Head of caudate nucleus (tissue), 42 donors: ENCODE measurements around the gene XYLT1.

Experiments used
- DNase-seq, 42 donors: peaks; one replicate each; pipeline versions ENCODE4 v3.0.0 to v3.0.0-alpha.2; 2020 to 2021; ENCODE audit warnings: mixed read lengths in 7 of 42
- intact Hi-C: fragments of 100-400 bp; cut with DNase I; formaldehyde crosslinking; loops from one replicate; pipeline ENCODE4 v1.15.0; 2022

The XYLT1 gene

DNA sequence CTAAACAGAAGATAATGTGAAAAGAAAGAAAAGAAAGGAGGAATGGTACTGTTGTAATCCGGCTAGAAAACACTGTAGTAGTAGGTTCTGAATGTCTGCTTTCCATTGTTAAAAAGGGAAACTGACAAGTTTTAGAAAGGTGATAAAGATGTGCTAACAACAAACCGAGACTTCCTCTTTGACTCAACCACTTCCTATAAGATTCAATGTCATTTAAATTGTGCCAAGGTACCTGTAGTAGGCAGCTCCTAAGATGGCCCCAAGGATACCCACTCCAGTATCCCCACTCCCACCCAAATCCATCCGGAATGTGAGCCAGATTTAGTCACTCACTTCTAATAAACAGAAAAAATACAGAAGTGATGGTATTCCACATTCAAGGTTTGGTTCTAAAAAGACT, 31.2 kb downstream of the XYLT1 start:
- no peak for DNase-seq
- intact Hi-C loops: no loop called here

DNA sequence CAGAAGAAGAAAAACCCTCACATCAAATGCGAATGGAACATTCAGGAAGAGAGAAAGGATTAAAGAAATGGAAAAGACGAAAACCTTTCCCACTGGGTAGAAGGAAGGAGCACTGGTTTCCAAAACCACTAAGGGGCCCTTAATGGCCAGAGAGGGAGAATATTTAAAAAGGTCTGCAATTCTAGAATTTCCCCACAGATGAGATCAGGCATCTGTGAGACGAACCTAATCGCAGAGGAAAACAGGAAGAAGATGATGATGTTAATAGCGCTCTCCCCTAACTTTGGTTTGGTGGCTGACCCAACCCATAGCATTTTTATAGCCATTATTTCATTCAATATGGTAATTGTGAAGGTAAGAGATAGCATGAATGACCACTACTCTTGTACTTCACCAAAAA, 32.8 kb downstream of the XYLT1 start:
- no peak for DNase-seq
- intact Hi-C loops: no loop called here

DNA sequence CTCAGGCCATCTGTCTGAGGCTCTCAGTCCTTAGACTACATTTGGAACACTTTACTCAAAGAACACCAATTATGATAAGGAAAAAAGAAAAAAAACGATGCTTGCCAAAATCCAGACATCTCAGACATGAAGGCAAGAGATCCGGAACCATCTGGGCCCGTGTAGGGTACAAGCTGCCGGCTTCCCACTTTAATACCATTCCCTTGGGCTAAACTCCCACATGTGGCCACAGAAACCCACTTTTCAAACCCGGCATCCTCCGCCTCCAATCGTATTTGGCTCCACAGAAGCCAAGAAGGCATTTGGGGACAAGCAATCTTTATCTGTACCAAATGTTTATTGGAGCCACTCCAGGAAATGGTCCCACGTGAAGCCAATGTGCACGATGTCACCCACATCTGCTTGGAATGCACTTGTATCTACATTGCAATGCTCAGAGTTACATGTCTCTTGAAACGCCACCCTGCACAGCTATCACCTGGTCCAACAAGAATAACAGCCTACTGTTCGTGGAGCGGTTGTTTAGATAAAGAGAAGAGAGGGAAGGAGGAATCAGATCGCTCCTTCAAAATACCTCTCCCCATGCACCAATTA, 33.5 kb downstream of the XYLT1 start:
- intact Hi-C loops: no loop called here
- no peak for DNase-seq

DNA sequence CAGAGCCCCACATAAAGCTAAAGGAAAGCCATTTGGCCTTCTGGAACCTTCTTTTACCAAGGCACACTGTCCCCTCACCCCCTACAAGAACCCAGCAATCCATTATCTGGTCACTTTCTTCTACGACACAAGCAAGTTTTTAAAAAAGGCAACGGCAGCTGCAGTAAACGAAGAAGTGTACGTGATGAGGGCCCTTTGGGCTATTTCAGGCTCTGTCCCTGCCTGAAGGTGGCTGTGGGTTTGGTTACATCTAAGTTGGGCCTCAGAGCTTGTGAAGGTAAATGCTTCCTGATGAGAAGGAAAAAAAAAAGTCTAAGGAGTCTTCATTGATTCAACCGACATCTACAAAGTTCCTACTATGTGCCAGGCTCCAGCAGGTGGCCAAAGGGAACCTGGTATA, 35.4 kb downstream of the XYLT1 start:
- intact Hi-C loops: no loop called here

DNA sequence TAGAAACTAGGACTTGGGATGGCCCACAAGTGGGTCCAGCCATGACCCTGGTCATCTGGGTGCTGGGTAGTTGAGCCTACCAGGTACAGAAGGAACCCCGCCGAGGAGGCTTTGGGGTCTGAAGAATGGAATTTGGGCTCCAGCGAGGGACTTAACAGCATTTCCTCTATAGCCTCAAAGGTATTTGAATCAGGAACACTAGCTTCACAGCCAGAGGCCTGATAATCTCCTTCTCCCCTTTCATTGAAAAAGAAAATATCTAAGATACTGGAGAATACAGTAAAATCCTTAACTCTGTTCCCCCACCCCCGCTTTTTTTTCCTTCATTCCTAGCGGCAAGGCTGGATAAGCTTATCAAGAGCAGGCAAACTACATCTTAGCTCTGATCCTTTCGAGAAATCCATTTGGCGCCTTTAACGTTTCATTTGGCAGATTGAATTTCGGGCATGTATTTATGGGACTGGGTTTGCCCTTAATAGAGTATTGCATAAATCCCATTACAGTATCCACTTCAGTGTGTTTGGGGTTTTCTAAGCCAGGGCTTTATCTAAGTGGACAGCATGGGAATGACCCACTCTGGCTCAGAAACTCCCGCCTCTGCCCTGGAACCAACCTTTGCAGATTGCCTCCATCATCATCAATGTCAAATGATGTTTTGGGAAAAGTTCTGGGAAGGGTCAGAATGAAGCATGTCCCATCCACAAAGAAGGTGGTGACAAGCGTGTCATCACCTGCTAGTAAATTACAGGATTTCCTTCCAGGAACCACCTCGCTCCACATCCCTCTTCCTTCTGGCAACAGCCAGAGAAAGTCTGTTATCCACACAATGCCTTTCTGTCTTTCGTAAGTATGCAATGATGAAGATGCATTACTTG, 36.9 kb downstream of the XYLT1 start:
- intact Hi-C loops: no loop called here
- no peak for DNase-seq

More for the DNA sequence above, 35.4 kb downstream of the XYLT1 start:
- DNase-seq: no peak

DNA sequence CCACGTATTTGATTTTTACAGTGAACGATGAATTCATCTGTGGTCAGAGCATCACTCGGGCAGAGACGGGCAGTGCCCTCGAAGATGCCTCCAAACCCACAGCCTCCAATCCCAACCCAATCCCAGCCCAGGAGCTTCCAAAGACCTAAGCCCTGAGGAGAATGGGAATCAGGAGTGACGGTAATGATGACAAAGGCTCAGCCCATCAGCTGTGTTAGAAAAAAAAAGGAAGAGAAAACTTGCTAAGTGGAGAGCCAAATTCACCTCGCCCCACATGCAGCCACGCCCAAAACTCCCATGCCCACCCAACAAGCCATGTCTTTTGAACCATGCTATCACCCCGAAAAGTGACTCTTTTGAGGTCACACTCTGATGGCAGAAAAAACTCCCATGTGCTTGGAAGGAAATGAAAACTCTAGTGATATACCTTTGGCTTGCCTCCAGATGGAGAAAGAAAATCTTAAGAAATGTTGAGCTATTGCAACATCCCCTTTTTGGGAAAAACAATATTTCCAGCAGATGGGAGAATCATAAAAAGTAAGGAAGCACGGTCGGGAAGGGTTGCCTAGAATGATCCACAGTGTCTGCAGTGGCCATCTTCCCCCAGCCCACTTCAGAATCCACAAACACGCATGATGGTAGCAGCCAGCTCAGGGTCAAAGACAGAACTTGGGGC, 37.7 kb downstream of the XYLT1 start:
- intact Hi-C loops: no loop called here

DNA sequence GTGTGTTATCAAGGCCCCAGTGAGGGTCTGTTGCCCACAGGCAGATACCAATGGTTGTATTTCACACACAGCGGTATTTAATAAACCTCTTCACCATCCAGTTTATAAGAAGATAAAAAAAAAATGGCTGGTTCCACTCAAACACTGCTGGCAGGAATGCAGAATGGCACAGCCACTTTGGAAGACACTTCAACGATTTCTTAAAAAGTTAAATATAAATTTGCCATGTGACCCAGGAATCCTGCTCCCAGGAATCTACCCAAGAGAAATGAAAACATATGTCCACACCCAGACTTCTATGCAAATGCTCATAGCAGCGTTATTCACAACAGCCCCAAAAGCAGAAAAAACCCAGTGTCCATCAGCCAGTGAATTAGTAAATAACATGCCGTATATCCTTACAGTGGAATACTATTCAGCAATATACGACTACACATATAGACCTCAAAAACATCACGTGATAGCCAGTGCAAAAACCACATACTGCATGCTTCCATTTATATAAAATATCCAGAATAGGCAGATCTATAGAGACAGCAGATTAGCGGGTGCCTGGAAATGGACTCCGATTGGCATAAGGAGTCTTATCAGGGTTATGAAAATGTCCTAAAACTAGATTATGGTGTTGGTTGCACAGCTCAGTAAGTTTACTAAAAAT, 38.7 kb downstream of the XYLT1 start:
- no peak for DNase-seq
- intact Hi-C loops: no loop called here

More for the DNA sequence above, 37.7 kb downstream of the XYLT1 start:
- no peak for DNase-seq

DNA sequence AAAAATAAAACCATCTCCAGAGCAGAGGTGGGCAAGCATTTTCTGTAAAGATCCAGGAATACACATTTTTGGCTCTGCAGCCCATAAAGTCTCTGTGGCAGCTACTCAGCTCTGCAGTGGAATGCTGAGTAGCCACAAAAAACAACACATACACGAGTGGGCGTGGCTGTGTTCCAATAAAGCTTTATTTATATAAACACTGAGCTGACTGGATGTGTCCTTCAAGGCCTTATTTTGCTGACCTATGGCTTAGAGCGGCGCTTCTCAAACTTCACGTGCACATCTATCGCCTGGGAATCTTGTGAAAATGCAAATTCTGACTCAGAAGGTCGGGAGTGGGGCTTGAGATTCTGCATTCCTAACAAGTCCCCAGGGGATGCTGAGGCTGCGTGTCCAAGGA, 39.7 kb downstream of the XYLT1 start:
- intact Hi-C loops: no loop called here

DNA sequence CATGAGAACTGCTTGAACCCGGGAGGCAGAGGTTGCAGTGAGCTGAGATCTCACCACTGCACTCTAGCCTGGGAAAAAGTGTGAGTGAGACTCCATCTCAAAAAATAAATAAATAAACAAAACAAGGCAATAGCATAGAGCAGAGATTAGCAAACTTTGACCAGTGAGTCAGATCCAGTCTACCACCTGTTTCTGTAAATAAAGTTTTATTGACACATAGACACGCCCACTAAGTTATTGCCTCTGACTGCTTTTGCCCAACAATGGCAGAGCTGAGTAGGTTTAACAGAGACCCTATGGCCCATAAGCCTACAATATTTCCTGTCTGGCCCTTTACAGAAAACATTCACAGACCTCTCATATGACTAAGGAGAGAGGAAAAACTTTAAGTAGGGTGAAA, 44.3 kb downstream of the XYLT1 start:
- intact Hi-C loops: no loop called here

More for the DNA sequence above, 39.7 kb downstream of the XYLT1 start:
- no peak for DNase-seq

DNA sequence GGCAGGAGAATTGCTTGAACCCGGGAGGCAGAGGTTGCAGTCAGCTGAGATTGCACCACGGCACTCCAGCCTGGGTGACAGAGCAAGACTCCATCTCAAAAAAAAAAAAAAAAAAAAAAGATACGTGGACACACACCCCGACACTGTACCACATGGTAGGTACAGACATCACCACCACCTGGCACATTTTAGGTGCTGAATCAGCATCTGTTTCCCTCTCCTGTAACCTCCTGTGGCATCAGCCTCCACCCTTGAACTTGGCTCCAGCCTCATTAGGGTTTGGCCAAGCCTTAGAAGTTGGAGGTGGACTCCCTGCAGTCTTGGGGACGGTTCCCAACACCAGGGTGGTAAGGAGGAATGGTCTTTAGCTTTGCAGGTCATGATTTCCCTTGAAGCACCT, 46.0 kb downstream of the XYLT1 start:
- DNase-seq: no peak
- intact Hi-C loops: no loop called here

More for the DNA sequence above, 44.3 kb downstream of the XYLT1 start:
- DNase-seq: no peak

DNA sequence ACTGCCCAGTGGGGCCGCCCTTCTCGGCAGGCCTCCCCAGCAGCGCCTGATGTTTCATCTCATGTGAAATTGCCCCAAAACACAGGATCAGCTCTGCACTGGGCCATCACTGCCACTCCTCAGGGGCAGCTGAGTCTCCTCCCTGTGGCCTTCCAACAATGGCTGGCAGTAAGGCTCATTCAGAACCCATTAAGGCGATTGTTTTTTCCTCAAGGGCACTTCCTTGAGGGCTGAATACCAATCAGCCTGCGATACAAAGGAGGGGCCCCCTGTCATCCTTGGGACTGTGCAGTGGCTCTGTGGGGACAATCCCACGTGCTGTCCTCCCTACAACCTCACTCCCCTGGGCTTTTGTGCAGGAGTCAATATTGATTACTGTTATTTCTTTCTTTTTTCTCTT, 47.5 kb downstream of the XYLT1 start:
- intact Hi-C loops: no loop called here

DNA sequence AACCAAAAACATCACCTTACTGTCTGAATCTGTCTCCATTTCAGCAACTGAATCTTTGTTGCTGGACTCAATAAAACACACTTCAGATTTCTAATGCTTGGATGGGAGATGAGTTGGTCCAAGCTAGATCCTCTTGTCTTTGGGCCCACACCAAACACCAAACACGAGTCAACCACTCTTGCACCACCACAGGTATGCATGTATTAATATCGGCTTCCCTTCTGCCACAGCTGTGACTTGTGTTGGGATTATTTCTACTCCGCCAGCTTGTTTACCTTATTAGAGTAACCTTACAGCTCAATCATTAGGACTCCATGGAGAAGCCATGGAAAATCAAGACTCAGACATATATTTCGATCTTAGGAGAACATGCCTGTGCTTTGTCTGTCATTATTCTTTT, 49.9 kb downstream of the XYLT1 start:
- no peak for DNase-seq

More for the DNA sequence above, 47.5 kb downstream of the XYLT1 start:
- DNase-seq: no peak

DNA sequence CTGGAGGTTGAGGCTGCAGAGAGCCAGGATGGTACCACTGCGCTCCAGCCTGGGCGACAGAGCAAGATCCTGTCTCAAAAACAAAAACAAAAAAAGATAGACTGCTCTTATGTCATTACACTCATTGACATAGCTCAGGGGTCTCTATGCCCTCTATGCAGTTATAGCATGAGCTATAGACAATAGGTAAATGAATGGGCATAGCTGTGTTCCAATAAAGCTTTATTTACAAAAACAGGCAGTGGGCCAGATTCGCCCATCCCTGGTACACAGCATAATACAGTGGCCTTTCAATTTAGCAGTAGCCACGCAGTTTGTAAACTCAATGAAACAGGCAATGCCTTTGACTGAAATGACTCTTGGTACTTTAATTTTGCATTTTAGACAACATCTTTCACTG, 51.5 kb downstream of the XYLT1 start:
- intact Hi-C loops: loop anchor here (5.0 kb wide), 1 partner anchor 48 kb away; no protein-coding TSS in a partner anchor
- DNase-seq: no peak

More for the DNA sequence above, 49.9 kb downstream of the XYLT1 start:
- intact Hi-C loops: no loop called here

DNA sequence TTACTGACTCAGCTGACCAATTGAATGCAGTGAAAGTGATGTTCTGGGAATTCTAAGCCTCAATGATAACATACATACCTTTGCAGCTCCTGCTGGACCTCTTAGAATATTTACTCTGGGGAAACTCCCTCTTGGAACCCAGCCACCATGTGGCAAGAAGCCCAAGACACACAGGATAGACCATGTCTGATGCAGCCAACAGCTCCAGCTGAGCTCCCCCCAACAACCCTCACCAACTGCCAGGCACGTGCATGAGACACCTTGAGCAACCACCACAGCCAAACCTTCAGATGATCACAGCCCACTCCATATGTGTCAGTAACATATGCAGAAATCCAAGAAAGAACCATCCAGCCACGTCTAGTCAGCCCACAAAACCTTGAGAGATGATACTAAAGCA, 53.0 kb downstream of the XYLT1 start:
- no peak for DNase-seq
- intact Hi-C loops: loop anchor here (5.0 kb wide), 1 partner anchor 50 kb away; no protein-coding TSS in a partner anchor

DNA sequence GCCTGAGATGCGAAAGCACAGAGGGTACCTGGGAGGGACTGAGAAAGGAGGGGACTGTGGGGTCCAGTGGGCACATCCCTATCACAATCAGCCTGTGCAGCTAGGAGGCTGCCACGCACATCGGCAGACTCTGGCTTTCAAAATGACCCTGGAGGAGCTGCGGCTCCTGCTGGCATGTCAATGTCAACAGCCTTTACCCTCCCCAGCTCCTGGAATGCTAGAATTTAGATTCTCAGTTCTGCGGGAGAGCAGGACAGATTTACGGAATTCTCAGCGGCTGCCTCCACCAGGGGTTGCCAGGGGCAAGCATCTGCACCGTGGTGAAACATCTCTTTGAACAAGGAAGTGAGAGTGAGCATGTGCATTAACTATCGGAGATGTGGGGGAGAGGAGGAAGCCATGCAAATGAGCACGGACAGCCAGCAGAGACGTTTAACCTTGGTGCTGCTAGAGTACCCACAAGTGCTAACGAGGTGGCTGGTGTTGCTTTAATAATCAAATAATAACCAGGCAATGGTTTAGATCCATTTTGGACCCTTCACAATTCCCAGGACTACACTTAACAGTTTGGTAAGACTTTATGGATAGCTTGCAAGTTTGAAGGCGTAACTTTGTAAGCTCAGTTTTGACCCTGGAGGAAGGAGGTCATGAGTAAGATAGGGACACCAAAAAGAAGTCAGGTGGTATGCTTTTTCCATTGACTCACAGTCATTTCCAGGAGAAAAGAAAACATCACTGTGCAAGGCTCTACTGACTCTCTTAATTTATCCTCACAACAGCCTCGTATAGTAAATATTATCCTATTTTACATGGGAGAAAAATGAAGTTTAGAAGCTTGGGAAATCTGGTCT, 54.1 kb downstream of the XYLT1 start:
- intact Hi-C loops: loop anchor here (5.0 kb wide), 1 partner anchor 51 kb away; no protein-coding TSS in a partner anchor
- DNase-seq: peak in 30 of 42 donors; percentile 11 to 65 (median 39)

DNA sequence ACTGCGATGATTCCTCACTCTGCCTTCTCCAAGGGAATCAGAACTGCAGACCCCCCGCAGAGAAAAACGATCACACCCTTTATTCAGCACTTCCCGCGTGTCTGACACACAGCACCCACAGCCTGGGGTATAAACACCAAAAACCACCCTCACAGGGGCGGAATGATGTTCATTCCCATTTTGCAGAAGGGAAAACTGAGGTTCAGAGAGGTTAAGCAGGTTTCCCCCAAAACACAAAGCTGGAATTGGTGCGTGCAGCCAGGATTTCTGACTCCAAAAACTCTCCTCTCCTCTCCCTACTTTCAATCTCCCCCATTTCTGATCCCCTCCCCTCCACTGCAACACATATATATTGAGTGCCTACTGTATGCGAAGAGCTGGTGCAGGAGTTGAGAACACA, 55.8 kb downstream of the XYLT1 start:
- intact Hi-C loops: loop anchor here (5.0 kb wide), 1 partner anchor 52 kb away; no protein-coding TSS in a partner anchor
- DNase-seq: no peak

DNA sequence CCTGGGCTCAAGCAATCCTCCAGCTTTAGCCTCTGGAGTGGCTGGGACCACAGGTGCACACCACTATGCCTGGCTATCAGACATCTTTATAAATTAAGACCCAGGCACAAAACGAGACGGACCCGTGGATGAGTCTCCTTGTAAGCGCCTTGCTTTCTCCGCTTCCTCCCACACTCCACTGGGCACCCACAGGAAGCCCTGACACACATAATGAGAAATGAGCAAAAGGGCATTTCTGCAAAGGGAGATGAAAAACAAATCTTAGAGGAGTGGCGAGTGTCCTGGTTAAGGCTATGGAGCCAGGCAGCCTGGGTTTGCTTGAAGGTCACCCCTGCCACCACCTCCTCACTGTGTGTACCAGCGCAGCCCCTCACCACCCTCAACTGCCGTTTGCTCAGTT, 56.3 kb downstream of the XYLT1 start:
- intact Hi-C loops: no loop called here
- no peak for DNase-seq

DNA sequence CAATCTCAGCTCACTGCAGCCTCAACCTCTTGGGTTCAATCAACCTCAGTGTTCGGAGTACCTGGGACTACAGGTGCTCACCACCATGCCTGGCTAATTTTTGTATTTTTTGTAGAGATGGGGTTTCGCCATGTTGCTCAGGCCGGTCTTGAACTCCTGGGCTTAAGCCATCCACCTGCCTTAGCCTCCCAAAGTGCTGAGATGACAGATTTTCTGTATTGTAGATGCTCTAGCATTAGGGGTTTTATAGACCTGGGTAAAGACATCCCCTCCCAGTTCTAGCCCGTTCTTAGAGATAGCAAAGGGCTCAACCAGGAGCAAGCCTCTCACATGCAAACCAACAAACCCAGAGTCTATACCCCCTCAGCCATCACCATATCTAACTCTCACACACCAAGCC, 57.3 kb downstream of the XYLT1 start:
- intact Hi-C loops: no loop called here
- DNase-seq: no peak
